ENCODE data around the gene MRPL58. TPM values are rescaled to one million over a fixed set of nuclear protein-coding genes. Genes with fewer than 3 reads are reported as not detected.
A peak's percentile ranks its signal among the peaks of the same experiment; 100 is the strongest.
"Not testable (repeated sequence)": the region's sequence is repeated elsewhere in the genome, so short reads cannot be mapped to it uniquely, and the experiment has no call there.

Gene MRPL58
- total RNA-seq, 2 experiments from 2014 or later = 5.4 to 7.1 TPM

GRCh38 chr17:75036643-75037268 is 24.3 kb downstream of the MRPL58 start:
- ChIA-PET CTCF (interaction anchor here (0.7 to 3.7 kb wide), 5 partner anchors 18 to 234 kb away, joined by 3 to 21 read pairs (median 3); partner anchors contain the start of genes MIF4GD and MRPL58), POLR2A (interaction anchor here (0.6 to 4.0 kb wide), 19 partner anchors 11 to 743 kb away, joined by 3 to 71 read pairs (median 4); partner anchors contain the start of genes ARMC7, ATP5PD, FDXR and HID1)
- intact Hi-C loops (cut with DNase I, micrococcal nuclease) = loop anchor here (1.0 to 5.0 kb wide), 3 partner anchors 10 to 41 kb away; partner anchors contain the start of genes ATP5PD (in 1 of the 2) and KCTD2 (in 1 of the 2)
- Histone ChIP-seq H3K36me3 (ENCODE audit: insufficient read depth, low read length) (peaks cover 33% of the 10 kb centered on the region), H3K27ac (ENCODE audit: low read depth in 1 of 2, low read length in 2 of 2) (peak overlapping the region; percentile 57 to 73), H3K4me1 (ENCODE audit: insufficient read depth, low read length) (peaks cover 56% of the 10 kb centered on the region), H3K27me3 (ENCODE audit: control insufficient read depth in 1 of 2, insufficient read depth in 2 of 2, low read length in 2 of 2) (no peaks in the 10 kb centered on the region), H3K4me3 (ENCODE audit: low read length) (peak overlapping the region; percentile 27), H3K9me3 (ENCODE audit: control insufficient read depth in 1 of 2, insufficient read depth in 1 of 2, low read length in 2 of 2) (no peaks in the 10 kb centered on the region)
- H3K27ac Mint-ChIP-seq = peak overlapping the region; percentile 98
- peak; percentile 79 for ATAC-seq (ENCODE audit: poor library complexity)
- peaks cover 57% of the 10 kb centered on the region for H3K4me1 Mint-ChIP-seq (ENCODE audit: low read depth)
- peak; percentile 87 to 98 (median 92) for DNase-seq
- no peak for TF ChIP-seq CTCF (IDR thresholded peaks at IDR 0.05)
- no peaks in the 10 kb centered on the region for H3K9me3 Mint-ChIP-seq
- peaks cover 27% of the 10 kb centered on the region for H3K27me3 Mint-ChIP-seq
- H3K36me3 Mint-ChIP-seq (ENCODE audit: low read depth) = peaks cover 74% of the 10 kb centered on the region
- peak overlapping the region; percentile 89 for H3K4me3 Mint-ChIP-seq

GRCh38 chr17:75039238-75039637 is 26.8 kb downstream of the MRPL58 start:
- ChIA-PET CTCF (interaction anchor here (1.6 kb wide), 1 partner anchor 8 kb away, joined by 5 read pairs; the partner anchor contains the start of genes ATP5PD and KCTD2), POLR2A (interaction anchor here (1.0 kb wide), 1 partner anchor 14 kb away, joined by 3 read pairs; no protein-coding TSS in a partner anchor)
- Histone ChIP-seq H3K4me3 (ENCODE audit: low read length) (no peak overlapping the region), H3K27ac (ENCODE audit: low read depth in 1 of 2, low read length in 2 of 2) (no peak overlapping the region), H3K9me3 (ENCODE audit: control insufficient read depth in 1 of 2, insufficient read depth in 1 of 2, low read length in 2 of 2) (no peaks in the 10 kb centered on the region), H3K36me3 (ENCODE audit: insufficient read depth, low read length) (peaks cover 41% of the 10 kb centered on the region), H3K27me3 (ENCODE audit: control insufficient read depth in 1 of 2, insufficient read depth in 2 of 2, low read length in 2 of 2) (no peaks in the 10 kb centered on the region), H3K4me1 (ENCODE audit: insufficient read depth, low read length) (peaks cover 33% of the 10 kb centered on the region)
- Mint-ChIP-seq H3K36me3 (ENCODE audit: low read depth) (peaks cover 66% of the 10 kb centered on the region), H3K4me1 (ENCODE audit: low read depth) (peaks cover 36% of the 10 kb centered on the region), H3K27ac (peak overlapping the region; percentile 73), H3K4me3 (no peak overlapping the region), H3K9me3 (no peaks in the 10 kb centered on the region), H3K27me3 (peaks cover 14% of the 10 kb centered on the region)
- intact Hi-C loops (cut with DNase I, micrococcal nuclease) = loop anchor here in 1 of 2 experiments (5.0 kb wide), 1 partner anchor 38 kb away; no protein-coding TSS in a partner anchor
- TF ChIP-seq CTCF (IDR thresholded peaks at IDR 0.05) = no peak
- ATAC-seq (ENCODE audit: poor library complexity) (no peak), DNase-seq (no peak)

- ChIA-PET CTCF (interaction anchor here (1.2 kb wide), 1 partner anchor 130 kb away, joined by 3 read pairs; no protein-coding TSS in a partner anchor), POLR2A (no interaction called here)
- H3K36me3 Mint-ChIP-seq (ENCODE audit: low read depth) = peaks cover 57% of the 10 kb centered on the region
- Histone ChIP-seq H3K27ac (ENCODE audit: low read depth in 1 of 2, low read length in 2 of 2) (no peak overlapping the region), H3K4me3 (ENCODE audit: low read length) (no peak overlapping the region), H3K36me3 (ENCODE audit: insufficient read depth, low read length) (peaks cover 41% of the 10 kb centered on the region), H3K9me3 (ENCODE audit: control insufficient read depth in 1 of 2, insufficient read depth in 1 of 2, low read length in 2 of 2) (no peaks in the 10 kb centered on the region), H3K27me3 (ENCODE audit: control insufficient read depth in 1 of 2, insufficient read depth in 2 of 2, low read length in 2 of 2) (no peaks in the 10 kb centered on the region), H3K4me1 (ENCODE audit: insufficient read depth, low read length) (peaks cover 15% of the 10 kb centered on the region)
- H3K9me3 Mint-ChIP-seq = no peaks in the 10 kb centered on the region
- H3K27ac Mint-ChIP-seq = peak overlapping the region; percentile 13
- H3K4me1 Mint-ChIP-seq (ENCODE audit: low read depth) = peaks cover 34% of the 10 kb centered on the region
- TF ChIP-seq CTCF (IDR thresholded peaks at IDR 0.05) = no peak
- no peaks in the 10 kb centered on the region for H3K27me3 Mint-ChIP-seq
- ATAC-seq (ENCODE audit: poor library complexity) (no peak), DNase-seq (no peak)
- H3K4me3 Mint-ChIP-seq = no peak overlapping the region
- intact Hi-C loops (cut with DNase I, micrococcal nuclease) = no loop called here
Measured at GRCh38 chr17:75041656-75042280, 29.3 kb downstream of the MRPL58 start.

GRCh38 chr17:75043789-75044188 is 31.3 kb downstream of the MRPL58 start:
- intact Hi-C loops (cut with DNase I, micrococcal nuclease); POLR2A ChIA-PET; DNase-seq; H3K27me3 ChIP-seq (ENCODE audit: control insufficient read depth in 1 of 2, insufficient read depth in 2 of 2, low read length in 2 of 2); H3K4me3 ChIP-seq (ENCODE audit: low read length); H3K27ac Mint-ChIP-seq; H3K27me3 Mint-ChIP-seq; H3K27ac ChIP-seq (ENCODE audit: low read depth in 1 of 2, low read length in 2 of 2); H3K9me3 Mint-ChIP-seq; H3K9me3 ChIP-seq (ENCODE audit: control insufficient read depth in 1 of 2, insufficient read depth in 1 of 2, low read length in 2 of 2); ATAC-seq (ENCODE audit: poor library complexity); CTCF ChIA-PET: not testable (repeated sequence)
- Histone ChIP-seq H3K36me3 (ENCODE audit: insufficient read depth, low read length) (peaks cover 35% of the 10 kb centered on the region), H3K4me1 (ENCODE audit: insufficient read depth, low read length) (peaks cover 20% of the 10 kb centered on the region)
- Mint-ChIP-seq H3K36me3 (ENCODE audit: low read depth) (peaks cover 58% of the 10 kb centered on the region), H3K4me1 (ENCODE audit: low read depth) (peaks cover 38% of the 10 kb centered on the region), H3K4me3 (peak overlapping the region; percentile 15)
